Measurements from ENCODE around the gene OR3A2. TPM values are rescaled to one million over a fixed set of nuclear protein-coding genes. Genes with fewer than 3 reads are reported as not detected.
"Not testable (repeated sequence)": the region's sequence is repeated elsewhere in the genome, so short reads cannot be mapped to it uniquely, and the experiment has no call there.

OR3A2 gene
- total RNA-seq, 1 experiment from 2014 or later = not detected

GRCh38 chr17:3418222-3418621 is 32.1 kb upstream of the OR3A2 start:
- no peak overlapping the region for H3K27ac ChIP-seq (ENCODE audit: low read depth, low read length, poor library complexity, severe bottlenecking)
- H3K4me3 ChIP-seq (ENCODE audit: low read depth, low read length, poor library complexity, severe bottlenecking) = no peak overlapping the region
- BruUV-seq (replicated peaks) = no TSS peak
- TF ChIP-seq CTCF (conservative IDR thresholded peaks at IDR 0.05; ENCODE audit: low read depth, low read length) (no peak), EZH2 (IDR thresholded peaks at IDR 0.05; ENCODE audit: borderline replicate concordance, low read depth, low read length, poor library complexity, severe bottlenecking) (no peak)
- CTCF ChIA-PET = no interaction called here
- intact Hi-C loops (cut with micrococcal nuclease; ENCODE audit: unreplicated experiment) = no loop called here
- no peaks in the 10 kb centered on the region for H3K36me3 ChIP-seq (ENCODE audit: insufficient read depth, low read length, poor library complexity, severe bottlenecking)
- H3K4me1 ChIP-seq (ENCODE audit: insufficient read depth, low read length, poor library complexity, severe bottlenecking) = no peaks in the 10 kb centered on the region
- DNase-seq (ENCODE audit: low spot score) = no peak
- POLR2A ChIA-PET (ENCODE audit: low non-redundant PET) = no interaction called here
- H3K27me3 ChIP-seq (replicated peaks; ENCODE audit: insufficient read depth, low read depth, low read length, poor library complexity) = peaks cover 14% of the 10 kb centered on the region
- H3K9me3 ChIP-seq (ENCODE audit: low read depth, low read length, poor library complexity, severe bottlenecking) = no peaks in the 10 kb centered on the region

- Histone ChIP-seq H3K9me3 (ENCODE audit: low read depth, low read length, poor library complexity, severe bottlenecking) (no peaks in the 10 kb centered on the region), H3K4me1 (ENCODE audit: insufficient read depth, low read length, poor library complexity, severe bottlenecking) (no peaks in the 10 kb centered on the region), H3K4me3 (ENCODE audit: low read depth, low read length, poor library complexity, severe bottlenecking) (no peak overlapping the region), H3K27ac (ENCODE audit: low read depth, low read length, poor library complexity, severe bottlenecking) (no peak overlapping the region), H3K36me3 (ENCODE audit: insufficient read depth, low read length, poor library complexity, severe bottlenecking) (no peaks in the 10 kb centered on the region), H3K27me3 (replicated peaks; ENCODE audit: insufficient read depth, low read depth, low read length, poor library complexity) (peaks cover 14% of the 10 kb centered on the region)
- ChIA-PET CTCF (no interaction called here), POLR2A (ENCODE audit: low non-redundant PET) (no interaction called here)
- intact Hi-C loops (cut with micrococcal nuclease; ENCODE audit: unreplicated experiment) = no loop called here
- TF ChIP-seq CTCF (conservative IDR thresholded peaks at IDR 0.05; ENCODE audit: low read depth, low read length) = no peak
- no peak for TF ChIP-seq EZH2 (IDR thresholded peaks at IDR 0.05; ENCODE audit: borderline replicate concordance, low read depth, low read length, poor library complexity, severe bottlenecking)
- no peak for DNase-seq (ENCODE audit: low spot score)
- BruUV-seq (replicated peaks) = no TSS peak
Observed at GRCh38 chr17:3415610-3416009, 29.5 kb upstream of the OR3A2 start.

- H3K4me3 ChIP-seq (ENCODE audit: low read depth, low read length, poor library complexity, severe bottlenecking); H3K27me3 ChIP-seq (replicated peaks; ENCODE audit: insufficient read depth, low read depth, low read length, poor library complexity); DNase-seq (ENCODE audit: low spot score); intact Hi-C loops (cut with micrococcal nuclease; ENCODE audit: unreplicated experiment); H3K36me3 ChIP-seq (ENCODE audit: insufficient read depth, low read length, poor library complexity, severe bottlenecking); CTCF ChIA-PET; H3K27ac ChIP-seq (ENCODE audit: low read depth, low read length, poor library complexity, severe bottlenecking); POLR2A ChIA-PET (ENCODE audit: low non-redundant PET); BruUV-seq (replicated peaks); H3K9me3 ChIP-seq (ENCODE audit: low read depth, low read length, poor library complexity, severe bottlenecking); H3K4me1 ChIP-seq (ENCODE audit: insufficient read depth, low read length, poor library complexity, severe bottlenecking): not testable (repeated sequence)
Observed at GRCh38 chr17:3412216-3412615, 26.1 kb upstream of the OR3A2 start.

- H3K4me3 ChIP-seq (ENCODE audit: low read depth, low read length, poor library complexity, severe bottlenecking) = no peak within 1 kb of the TSS
- no peak for DNase-seq (ENCODE audit: low spot score)
- no peaks in the 10 kb centered on the region for H3K9me3 ChIP-seq (ENCODE audit: low read depth, low read length, poor library complexity, severe bottlenecking)
- BruUV-seq (replicated peaks) = no TSS peak
- ChIA-PET POLR2A (ENCODE audit: low non-redundant PET) (no interaction called here), CTCF (no interaction called here)
- no peak within 1 kb of the TSS for H3K27ac ChIP-seq (ENCODE audit: low read depth, low read length, poor library complexity, severe bottlenecking)
- no peaks in the 10 kb centered on the region for H3K36me3 ChIP-seq (ENCODE audit: insufficient read depth, low read length, poor library complexity, severe bottlenecking)
- no peaks in the 10 kb centered on the region for H3K4me1 ChIP-seq (ENCODE audit: insufficient read depth, low read length, poor library complexity, severe bottlenecking)
- intact Hi-C loops (cut with micrococcal nuclease; ENCODE audit: unreplicated experiment) = no loop called here
- peaks cover 2% of the 10 kb centered on the region for H3K27me3 ChIP-seq (replicated peaks; ENCODE audit: insufficient read depth, low read depth, low read length, poor library complexity)
- TF ChIP-seq EZH2 (IDR thresholded peaks at IDR 0.05; ENCODE audit: borderline replicate concordance, low read depth, low read length, poor library complexity, severe bottlenecking) = no peak
- no peak for TF ChIP-seq CTCF (conservative IDR thresholded peaks at IDR 0.05; ENCODE audit: low read depth, low read length)
Observed at GRCh38 chr17:3411070-3411469, 25.0 kb upstream of the OR3A2 start, which contains the start of gene OR3A3. TSS of gene OR3A3 (plus strand) at chr17:3411370.

- BruUV-seq (replicated peaks); H3K36me3 ChIP-seq (ENCODE audit: insufficient read depth, low read length, poor library complexity, severe bottlenecking); POLR2A ChIA-PET (ENCODE audit: low non-redundant PET); H3K9me3 ChIP-seq (ENCODE audit: low read depth, low read length, poor library complexity, severe bottlenecking); H3K27ac ChIP-seq (ENCODE audit: low read depth, low read length, poor library complexity, severe bottlenecking); CTCF ChIA-PET; H3K4me3 ChIP-seq (ENCODE audit: low read depth, low read length, poor library complexity, severe bottlenecking); H3K27me3 ChIP-seq (replicated peaks; ENCODE audit: insufficient read depth, low read depth, low read length, poor library complexity); H3K4me1 ChIP-seq (ENCODE audit: insufficient read depth, low read length, poor library complexity, severe bottlenecking); DNase-seq (ENCODE audit: low spot score); intact Hi-C loops (cut with micrococcal nuclease; ENCODE audit: unreplicated experiment): not testable (repeated sequence)
Observed at GRCh38 chr17:3403856-3404255, 17.7 kb upstream of the OR3A2 start.
